ENCODE measurements around the gene L3MBTL2.

Gene L3MBTL2

DNA sequence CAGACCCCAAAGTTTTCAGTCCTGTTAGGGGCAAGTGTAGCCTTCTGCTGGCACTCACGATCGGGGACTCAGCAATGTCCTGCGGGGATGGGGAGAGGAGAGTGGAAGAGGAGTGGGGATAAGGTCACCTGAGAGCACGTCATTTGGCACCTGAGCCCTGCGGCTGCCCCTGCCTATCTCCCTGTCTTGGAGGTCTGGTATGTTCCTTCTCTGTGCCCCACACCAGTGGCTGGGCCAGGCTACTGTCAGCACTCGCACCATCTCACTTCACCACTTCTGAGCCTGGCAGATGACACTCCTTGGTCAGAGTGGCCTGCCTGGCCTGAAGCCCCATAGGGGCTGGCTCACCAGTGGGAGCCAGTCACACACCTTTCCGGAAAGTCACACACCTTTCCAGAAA lies 55.8 kb downstream of the L3MBTL2 start:
- H3K27ac ChIP-seq, result peak overlapping the region; percentile 92
- no peak for TF ChIP-seq ZFX (IDR thresholded peaks at IDR 0.05; ENCODE audit: borderline replicate concordance)
- TF ChIP-seq, protein P1, sequence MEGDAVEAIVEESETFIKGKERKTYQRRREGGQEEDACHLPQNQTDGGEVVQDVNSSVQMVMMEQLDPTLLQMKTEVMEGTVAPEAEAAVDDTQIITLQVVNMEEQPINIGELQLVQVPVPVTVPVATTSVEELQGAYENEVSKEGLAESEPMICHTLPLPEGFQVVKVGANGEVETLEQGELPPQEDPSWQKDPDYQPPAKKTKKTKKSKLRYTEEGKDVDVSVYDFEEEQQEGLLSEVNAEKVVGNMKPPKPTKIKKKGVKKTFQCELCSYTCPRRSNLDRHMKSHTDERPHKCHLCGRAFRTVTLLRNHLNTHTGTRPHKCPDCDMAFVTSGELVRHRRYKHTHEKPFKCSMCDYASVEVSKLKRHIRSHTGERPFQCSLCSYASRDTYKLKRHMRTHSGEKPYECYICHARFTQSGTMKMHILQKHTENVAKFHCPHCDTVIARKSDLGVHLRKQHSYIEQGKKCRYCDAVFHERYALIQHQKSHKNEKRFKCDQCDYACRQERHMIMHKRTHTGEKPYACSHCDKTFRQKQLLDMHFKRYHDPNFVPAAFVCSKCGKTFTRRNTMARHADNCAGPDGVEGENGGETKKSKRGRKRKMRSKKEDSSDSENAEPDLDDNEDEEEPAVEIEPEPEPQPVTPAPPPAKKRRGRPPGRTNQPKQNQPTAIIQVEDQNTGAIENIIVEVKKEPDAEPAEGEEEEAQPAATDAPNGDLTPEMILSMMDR (IDR thresholded peaks at IDR 0.05), result no peak

DNA sequence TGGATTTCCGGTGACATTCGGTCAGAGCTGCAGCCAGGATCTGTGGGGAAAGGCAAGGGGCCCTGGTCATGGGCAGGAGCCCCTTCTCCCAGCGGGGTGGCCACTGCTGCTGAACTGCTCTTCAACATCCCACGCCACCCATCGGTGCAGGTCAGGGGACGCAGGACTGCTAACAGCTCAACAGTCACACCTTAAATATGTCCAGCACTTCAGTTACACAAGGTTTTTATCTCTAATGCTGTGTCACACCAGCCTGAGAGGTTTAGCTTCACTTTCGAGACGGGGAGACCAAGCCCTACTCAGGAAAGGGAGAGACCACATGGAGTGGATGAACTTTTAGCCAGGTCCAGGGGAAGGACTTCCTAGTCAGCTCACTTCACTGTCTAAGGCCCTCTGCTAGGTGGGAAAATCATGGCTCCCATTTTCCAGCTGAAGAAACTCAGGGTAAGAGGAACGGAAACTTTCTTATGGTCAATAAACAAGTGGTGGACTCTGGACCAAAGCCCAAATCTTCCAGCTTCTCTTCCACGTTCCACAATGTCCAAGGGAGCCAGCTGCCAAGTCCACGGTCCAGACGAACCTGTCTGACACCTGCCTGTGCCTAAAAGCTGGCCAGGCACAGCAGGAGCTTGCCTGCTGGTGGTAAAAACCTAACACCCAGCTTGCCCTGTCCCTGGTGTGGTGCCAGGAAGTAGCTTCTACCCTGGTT lies 56.6 kb downstream of the L3MBTL2 start:
- peak overlapping the region; percentile 31; the same call in 1 of the 2 replicates for H3K27ac ChIP-seq
- TF ChIP-seq ZFX (IDR thresholded peaks at IDR 0.05; ENCODE audit: borderline replicate concordance), result no peak
- TF ChIP-seq, protein P1 (IDR thresholded peaks at IDR 0.05), result no peak

DNA sequence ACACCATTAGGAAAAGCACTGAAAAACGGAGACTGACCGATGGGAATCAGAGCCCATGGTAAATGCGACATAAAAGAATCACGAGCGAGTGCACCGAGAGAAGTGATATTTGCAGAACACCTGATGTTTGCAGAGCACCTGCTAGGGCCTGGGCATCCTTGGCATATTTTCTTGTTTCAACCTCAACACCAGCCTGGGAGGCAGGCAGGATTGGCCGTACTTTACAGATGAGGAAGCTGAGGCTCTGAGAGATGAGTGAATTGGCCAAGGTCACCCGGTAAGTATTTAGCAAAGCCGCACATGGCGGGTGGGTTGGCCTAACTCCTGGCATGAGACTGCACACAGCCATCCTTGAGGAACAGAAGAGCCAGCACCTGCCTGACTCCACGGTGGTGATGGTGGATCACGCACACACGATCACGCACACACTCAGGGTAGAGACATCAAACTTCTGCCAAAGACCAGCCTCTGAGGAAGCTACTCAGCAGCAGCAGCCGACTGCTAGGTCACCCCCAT lies 57.2 kb downstream of the L3MBTL2 start:
- H3K27ac ChIP-seq, result peak overlapping the region; percentile 31; the same call in 1 of the 2 replicates

DNA sequence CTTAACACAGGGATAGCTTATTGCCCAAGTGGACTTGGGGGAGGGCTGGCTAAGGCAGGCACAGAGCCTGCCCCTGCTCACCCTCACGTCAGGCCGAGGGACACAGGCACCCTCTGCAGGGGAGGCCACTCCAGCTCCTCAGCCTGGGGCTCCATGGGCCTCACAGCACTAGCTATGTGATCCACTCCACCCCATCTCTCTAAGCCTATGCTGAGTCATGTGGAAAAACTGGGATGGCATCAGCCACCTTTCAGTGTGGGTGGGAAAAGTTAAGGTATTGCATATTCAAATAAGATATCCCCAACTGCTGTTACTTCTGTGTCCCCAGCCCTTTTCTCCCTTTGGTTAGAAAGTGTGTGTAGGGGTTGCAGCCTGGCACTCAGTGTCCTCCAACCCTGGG lies 58.6 kb downstream of the L3MBTL2 start:
- TF ChIP-seq, protein P1 (IDR thresholded peaks at IDR 0.05), result no peak
- TF ChIP-seq ZFX (IDR thresholded peaks at IDR 0.05; ENCODE audit: borderline replicate concordance), result no peak
- H3K27ac ChIP-seq, result 0 out of 2 replicates have a peak overlapping the region, but pooled peaks have one; percentile 31

More for the DNA sequence above, 57.2 kb downstream of the L3MBTL2 start:
- no peak for TF ChIP-seq ZFX (IDR thresholded peaks at IDR 0.05; ENCODE audit: borderline replicate concordance)
- TF ChIP-seq, protein P1 (IDR thresholded peaks at IDR 0.05), result no peak

DNA sequence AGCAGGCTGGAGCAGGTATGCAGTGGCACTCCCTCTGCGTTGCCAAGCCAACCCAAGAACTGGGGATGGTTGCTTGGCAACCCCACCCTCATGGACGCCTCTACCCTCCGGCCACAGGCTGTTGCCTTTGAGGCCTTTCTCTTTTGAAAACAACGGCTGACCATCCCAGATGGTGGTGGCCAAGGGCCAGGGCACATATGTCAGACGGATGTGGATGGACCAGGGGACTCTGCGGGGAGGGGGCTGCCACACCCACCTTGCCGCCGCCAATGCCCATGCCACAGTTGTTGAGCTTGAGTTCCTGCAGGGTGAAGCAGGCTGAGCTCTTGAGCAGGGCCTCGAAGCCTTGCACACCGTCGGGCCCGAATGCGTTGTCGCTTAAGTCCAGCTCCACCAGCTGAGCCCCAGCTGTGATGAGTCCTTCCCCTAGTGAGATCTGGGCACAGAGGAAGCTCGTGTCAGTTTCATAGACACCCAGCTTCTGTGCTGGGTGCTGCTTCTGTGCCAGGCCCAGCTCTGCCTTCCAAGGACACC lies 59.4 kb downstream of the L3MBTL2 start:
- TF ChIP-seq, protein P1 (IDR thresholded peaks at IDR 0.05), result no peak
- TF ChIP-seq ZFX (IDR thresholded peaks at IDR 0.05; ENCODE audit: borderline replicate concordance), result no peak
- H3K27ac ChIP-seq, result no peak overlapping the region

DNA sequence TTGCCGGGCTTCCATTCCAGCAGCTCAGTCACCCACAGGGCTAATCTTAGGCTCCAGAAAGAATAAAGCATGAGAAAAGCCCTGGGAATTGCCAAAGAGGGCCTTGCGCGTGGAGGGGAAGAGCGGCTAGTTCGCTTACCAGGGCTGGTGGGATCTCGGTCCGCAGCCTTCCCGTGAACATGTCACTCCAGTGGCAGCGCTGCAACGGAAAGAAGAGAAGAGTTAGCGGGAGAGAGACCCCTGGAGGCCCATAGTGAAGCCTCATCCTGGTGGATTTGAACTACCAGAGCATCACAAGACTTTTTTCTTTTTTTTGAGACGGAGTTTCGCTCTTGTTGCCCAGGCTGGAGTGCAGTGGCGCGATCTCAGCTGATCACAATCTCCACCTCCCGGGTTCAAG lies 62.8 kb downstream of the L3MBTL2 start:
- H3K27ac ChIP-seq, result no peak overlapping the region
- TF ChIP-seq ZFX (IDR thresholded peaks at IDR 0.05; ENCODE audit: borderline replicate concordance), result no peak
- TF ChIP-seq, protein P1 (IDR thresholded peaks at IDR 0.05), result no peak

DNA sequence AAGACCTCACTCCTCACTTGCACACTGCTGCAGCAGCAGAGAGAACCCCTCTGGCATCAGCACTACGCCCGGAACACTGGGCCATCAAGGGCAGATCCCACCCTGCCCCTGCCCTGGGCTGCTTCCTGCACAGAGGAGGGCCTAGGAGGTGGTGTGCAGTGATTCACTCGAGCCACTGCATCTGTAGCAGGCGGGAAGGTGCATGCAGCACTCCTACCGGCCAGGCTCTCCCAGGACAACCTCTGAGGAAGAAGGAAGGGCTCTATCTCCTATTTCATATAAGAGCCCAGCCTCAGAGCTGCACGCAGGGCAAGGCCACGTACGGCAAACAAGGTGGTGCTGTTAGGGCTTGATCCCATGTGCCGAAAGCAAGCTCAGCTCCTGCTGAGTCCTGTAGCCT lies 66.7 kb downstream of the L3MBTL2 start:
- no peak overlapping the region for H3K27ac ChIP-seq
- TF ChIP-seq, protein P1 (IDR thresholded peaks at IDR 0.05), result no peak
- TF ChIP-seq ZFX (IDR thresholded peaks at IDR 0.05; ENCODE audit: borderline replicate concordance), result no peak

Data from 22Rv1 (cell line).